ENCODE results near the gene CNN3. TPM values are rescaled to one million over a fixed set of nuclear protein-coding genes. Genes with fewer than 3 reads are reported as not detected.
"Not testable (repeated sequence)": the region's sequence is repeated elsewhere in the genome, so short reads cannot be mapped to it uniquely, and the experiment has no call there.

Gene CNN3
- total RNA-seq, 1 donor from 2014 or later: 242 TPM

GRCh38 chr1:94949681-94950661, 23.1 kb upstream of the CNN3 start:
- no peak for DNase-seq (ENCODE audit: low spot score)

GRCh38 chr1:94947437-94947836, 20.5 kb upstream of the CNN3 start:
- no peak for DNase-seq (ENCODE audit: low spot score)

- DNase-seq (ENCODE audit: low spot score): no peak
Observed at GRCh38 chr1:94946886-94947285, 20.0 kb upstream of the CNN3 start.

DNA sequence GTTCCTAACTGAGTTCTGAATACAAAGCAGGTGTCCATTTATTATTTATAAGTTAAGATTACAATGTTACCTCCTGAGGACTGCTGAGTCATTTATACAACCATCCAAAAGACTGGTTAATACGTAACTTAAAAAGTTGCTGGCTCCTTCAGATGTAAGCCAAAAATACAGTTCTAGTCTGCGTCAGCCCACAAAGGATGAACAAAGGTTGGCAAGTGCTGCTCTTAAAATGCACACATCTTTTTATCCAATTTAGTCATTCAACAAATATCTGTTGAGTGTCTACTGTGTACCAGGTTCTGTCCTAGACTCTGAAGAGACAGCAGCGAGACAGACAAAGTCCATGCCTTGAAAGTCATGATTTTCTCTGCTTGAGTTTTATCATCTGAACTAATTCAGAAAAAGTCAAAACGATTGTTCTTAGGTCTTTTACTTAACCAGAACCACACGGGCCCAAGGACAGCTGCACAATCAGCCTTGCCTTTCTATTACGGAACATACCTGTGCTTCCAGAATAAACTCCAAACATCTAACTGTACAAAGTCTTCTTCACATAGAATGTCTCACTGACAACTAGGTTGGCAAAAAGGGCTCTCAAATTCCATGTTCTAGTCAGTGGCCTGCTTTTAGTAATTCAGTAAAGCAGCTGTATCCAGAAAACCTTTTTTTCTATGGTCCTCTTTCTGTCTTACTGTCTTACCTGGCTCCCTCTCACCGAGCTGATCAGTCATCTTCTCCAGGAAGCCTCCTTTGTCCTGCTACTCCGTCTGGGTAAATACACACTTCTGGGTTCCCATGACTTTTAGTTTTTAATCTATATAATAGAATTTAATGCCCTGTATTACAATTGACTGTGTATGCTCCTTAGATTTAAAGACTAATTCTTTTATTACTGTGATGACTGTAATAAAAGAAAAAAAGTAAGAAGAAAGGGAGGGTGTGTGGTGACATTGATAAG, 15.5 kb upstream of the CNN3 start:
- DNase-seq (ENCODE audit: low spot score): no peak

DNA sequence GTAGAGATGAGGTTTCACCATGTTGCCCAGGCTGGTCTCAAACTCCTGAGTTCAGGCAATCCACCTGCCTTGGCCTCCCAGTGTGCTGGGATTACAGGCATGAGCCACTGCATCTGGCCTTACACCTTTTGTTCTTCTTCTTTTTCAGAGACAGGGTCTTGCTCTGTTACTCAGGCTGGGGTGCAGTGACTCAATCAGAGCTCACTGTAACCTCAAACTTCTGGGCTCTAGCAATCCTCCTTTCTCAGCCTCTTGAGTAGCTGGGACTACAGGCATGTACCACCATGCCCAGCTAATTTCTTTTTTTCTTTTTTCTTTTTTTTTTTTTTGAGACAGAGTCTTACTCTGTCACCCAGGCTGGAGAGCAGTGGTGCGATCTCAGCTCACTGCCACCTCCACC, 14.6 kb upstream of the CNN3 start:
- DNase-seq (ENCODE audit: low spot score): not testable (repeated sequence)

DNA sequence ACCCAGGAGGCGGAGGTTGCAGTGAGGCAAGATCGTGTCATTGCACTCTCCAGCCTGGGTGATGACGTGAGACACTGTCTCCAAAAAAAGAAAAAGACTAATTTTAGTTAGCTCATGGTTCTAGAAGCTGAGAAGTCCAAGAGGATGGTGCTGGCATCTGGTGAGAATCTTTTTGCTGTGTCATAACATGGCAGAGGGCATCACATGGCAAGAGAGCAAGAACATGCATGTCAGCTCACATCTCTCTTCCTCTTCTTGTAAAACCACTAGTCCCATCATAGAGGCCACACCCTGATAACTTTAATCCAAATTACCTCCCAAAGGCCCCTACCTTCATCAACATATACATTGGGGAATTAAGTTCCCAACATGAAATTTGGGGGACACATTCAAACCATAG, 13.8 kb upstream of the CNN3 start:
- DNase-seq (ENCODE audit: low spot score): no peak

GRCh38 chr1:94937820-94938219, 10.9 kb upstream of the CNN3 start:
- no peak for DNase-seq (ENCODE audit: low spot score)

DNA sequence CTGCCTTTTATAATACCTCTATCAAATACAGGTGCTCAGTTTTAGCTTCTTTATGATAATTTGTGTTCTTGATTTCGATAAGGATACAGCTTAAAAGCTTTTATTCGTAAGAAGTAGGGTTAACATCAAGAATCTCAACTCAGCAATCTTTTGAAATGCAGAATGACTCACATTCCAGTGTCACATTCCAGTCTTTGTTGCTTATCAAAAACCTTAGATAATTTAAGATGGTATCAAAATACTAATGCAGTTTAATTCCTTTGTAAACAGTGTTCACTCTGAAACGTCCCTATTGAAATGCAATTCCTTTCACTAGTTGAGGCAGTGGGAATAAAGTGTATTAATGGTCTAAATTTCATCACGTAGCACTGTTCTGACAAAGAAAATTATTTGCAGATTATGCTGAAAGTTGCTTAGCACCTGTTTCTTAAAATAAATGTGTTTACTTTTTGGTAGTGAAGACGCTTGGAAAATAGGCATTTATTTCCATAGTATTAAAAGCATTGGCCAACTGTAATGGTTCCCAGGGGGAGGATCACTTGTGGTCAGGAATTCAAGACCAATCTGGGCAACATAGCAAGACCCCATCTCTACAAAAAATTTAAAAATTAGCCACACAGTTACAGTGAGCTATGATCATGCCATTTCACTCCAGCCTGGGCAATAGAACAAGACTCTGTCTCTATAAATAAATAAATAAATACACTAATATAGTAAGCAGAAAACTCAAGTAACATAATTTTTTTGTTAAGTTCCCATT, 10.1 kb upstream of the CNN3 start:
- no peak for DNase-seq (ENCODE audit: low spot score)

DNA sequence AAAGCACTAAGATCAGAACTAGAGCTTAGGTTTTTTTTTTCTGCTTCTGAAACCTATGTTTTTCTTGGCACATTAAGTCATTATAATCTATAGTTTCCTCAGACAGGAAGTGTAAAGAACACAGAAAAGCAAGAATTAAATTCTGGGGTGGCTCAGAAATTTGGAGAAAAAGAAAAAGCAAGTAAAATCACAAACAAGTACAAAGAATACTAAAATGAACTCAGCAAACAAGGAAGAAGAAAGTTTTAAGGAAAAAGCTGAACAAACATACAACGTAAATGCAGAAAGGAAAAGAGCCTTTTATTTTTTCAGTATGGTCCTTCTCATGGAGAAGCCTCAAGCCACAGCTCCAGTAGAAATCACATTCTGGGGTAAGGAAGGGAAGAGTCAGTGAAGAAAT, 8.6 kb upstream of the CNN3 start:
- DNase-seq (ENCODE audit: low spot score): no peak

DNA sequence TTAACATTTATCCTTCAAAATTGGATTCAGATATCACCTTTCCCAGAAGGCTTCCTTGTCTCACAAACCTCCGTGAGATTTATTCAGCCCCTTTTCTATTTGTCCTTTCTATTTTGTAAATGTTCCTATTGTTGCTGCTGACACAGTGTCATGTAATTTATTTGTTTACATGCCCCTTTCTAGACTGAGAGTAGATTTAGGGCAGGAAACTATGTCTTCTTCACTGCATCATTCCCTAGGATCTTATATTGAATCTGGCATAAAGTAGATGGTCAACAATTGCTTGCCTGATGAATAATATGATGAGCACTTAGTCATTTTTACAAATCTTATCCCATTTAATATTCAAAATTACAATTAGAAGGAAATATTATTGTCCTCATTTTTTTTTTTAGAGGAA, 8.1 kb upstream of the CNN3 start:
- no peak for DNase-seq (ENCODE audit: low spot score)

GRCh38 chr1:94934551-94934950, 7.6 kb upstream of the CNN3 start:
- no peak for DNase-seq (ENCODE audit: low spot score)

DNA sequence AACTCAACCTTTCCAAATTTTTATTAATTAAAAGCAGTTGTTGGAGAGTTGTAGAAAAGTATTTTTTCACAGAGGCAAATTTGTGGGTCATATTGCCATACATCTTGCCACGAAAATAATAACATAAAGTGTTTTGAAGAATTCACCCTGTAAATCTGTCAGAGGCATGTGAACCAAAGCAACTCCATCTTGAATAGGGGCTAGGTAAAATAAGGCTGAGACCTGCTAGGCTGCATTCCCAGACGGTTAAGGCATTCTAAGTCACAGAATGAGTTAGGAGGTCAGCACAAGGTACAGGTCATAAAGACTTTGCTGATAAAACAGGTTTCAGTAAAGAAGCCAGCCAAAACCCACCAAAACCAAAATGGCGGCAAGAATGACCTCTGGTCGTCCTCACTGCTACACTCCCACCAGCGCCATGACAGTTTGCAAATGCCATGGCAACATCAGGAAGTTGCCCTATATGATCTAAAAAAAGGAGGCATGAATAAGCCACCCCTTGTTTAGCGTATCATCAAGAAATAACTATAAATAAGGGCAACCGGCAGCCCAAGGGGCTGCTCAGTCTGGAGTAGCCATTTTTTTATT, 4.4 kb upstream of the CNN3 start:
- no peak for DNase-seq (ENCODE audit: low spot score)

GRCh38 chr1:94929351-94930217, 2.7 kb upstream of the CNN3 start:
- no peak for DNase-seq (ENCODE audit: low spot score)

GRCh38 chr1:94928293-94928939, 1.5 kb upstream of the CNN3 start:
- DNase-seq (ENCODE audit: low spot score): no peak

DNA sequence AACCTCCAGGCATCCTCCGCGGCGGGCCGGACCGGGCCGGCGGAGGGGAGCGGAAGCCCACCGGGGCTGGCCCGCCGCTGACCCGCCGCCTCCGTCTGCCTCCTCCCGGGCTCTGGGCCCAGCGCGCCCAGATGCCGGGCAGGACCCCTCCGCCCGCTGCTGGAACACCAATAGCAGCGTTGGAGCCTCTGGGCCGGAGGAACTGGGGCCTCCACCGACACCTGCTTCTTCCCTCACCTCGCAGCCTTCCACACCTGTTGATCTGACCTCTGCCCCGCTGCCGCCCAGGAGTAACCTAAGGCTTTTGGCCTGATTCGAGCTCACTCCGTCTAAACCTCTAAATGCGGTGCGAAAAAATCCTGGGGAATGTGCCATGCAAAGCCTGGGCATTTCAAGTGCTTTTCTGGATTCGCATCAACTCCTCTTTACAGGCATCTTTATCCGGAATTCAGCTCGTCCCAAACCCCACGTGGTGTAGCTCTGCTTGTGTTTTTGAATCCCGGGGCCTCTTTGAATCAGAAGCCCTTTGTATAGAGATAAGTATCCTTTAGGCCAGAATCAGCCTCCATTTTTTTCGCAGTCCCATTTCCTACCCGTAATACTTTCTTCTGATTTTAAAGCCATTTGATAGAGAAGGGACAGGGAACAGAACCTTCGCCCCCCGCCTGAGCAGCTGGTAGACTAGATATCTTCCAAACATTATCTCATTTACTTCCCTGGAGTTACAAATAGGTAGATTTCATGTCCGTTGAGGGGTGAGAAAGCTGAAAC, 680 bp upstream of the CNN3 start:
- no peak for DNase-seq (ENCODE audit: low spot score)

GRCh38 chr1:94926126-94926914, 590 bp downstream of the CNN3 start:
- no peak for DNase-seq (ENCODE audit: low spot score)

DNA sequence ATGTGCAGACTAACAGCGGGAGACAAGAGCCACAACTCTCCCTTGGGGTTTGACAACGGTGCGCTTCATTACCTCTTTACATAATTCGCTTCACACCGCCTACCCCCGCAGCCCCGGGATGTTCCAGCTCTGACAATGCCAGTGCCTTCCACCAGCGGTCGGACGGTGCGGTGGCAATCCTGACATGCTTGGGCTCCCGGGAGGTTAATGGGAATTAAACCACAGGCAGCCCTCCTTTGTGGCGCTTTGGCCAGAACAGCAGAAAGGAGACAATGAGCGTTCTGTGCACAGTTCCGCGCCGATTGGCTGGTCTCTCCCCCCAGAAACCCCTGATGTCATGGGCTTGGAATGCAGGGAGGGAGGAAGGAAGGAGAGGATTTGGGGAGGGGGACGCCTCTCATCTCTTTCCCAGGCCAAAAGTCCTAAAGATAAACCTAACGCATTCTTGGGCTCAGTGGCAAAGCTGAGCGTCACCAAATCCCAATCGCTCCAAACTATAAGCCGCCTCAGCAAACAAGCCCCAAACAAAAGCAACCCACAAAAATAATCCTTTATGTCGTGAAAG, 1.3 kb downstream of the CNN3 start:
- no peak for DNase-seq (ENCODE audit: low spot score)

Measured in mesenteric fat pad (tissue), 1 donor.